Omental fat pad (tissue), 4 donors: ENCODE measurements around the gene EFNA4. TPM values are rescaled to one million over a fixed set of nuclear protein-coding genes. Genes with fewer than 3 reads are reported as not detected.

Experiments used
- ATAC-seq: fragments of 150-250 bp; one replicate; pipeline ENCODE4 v1.9.1; 2016; ENCODE audit warnings: mild to moderate bottlenecking, moderate library complexity; ENCODE audit not compliant: low FRiP score
- DNase-seq: peaks from one replicate; pipeline ENCODE4 v3.0.0-alpha.2; 2019; ENCODE audit warnings: low spot score
- total RNA-seq, 4 donors: library from RNA; depleted of rRNA; stranded (reverse); fragments of >200 nt; gene quantifications; one replicate each; pipeline ENCODE4 v1.1.0, GENCODE V29; 2016
- TF ChIP-seq, protein P1 (sequence below), 3 donors: fragments of 450-650 bp; IDR thresholded peaks; one replicate each; pipeline ENCODE4 v1.5.1; 2016 to 2017; ENCODE audit warnings: antibody characterized with exemption in 3 of 3, mild to moderate bottlenecking in 3 of 3, moderate library complexity in 2 of 3

Gene EFNA4
- total RNA-seq, 4 donors from 2014 or later = 1.7 to 5.0 (median 4.4) TPM

DNA sequence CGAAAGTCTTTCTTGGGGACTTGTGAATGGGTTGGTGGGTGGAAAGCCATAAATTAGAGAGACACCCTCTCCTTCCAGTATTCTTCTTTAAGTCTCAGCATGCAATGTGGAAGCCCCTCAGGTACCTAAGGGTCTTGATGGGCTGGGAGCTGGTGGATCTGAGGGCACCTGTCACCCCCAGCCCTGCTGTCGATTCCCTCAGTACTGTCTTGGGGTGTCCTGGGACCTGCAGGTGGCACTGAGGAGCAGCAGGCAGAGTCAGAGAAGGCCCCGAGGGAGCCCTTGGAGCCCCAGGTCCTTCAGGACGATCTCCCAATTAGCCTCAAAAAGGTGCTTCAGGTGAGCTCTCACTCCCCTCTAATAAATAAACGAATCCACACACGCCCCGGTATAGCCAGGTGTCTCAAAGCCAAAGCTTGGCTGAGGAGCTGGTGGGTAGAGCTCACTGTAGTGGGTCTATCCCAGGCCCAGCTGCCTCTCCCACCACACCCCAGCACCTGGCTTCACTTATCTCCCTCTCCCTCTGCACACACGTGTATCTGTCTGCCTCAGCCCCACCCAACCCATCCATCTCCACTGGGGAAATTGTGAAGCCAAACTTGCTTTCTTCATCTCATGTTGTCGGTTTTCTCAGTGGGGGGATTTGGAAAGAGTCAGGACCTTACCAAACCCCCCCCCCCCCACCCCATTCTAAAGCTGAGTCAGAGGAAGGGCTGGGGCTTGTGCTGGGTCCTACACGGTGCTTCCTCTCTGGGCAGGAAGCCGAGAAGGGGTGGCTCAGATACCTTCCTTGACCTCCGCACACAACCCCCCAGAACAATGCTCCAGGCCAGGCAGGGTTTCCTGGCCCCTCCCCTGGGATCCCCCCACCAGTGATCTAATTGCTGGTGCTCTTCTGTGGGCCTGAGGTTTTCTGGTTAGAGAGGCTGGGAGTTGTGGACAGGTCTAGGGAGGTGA lies 10.8 kb upstream of the EFNA4 start:
- ATAC-seq (no peak), DNase-seq (no peak)
- TF ChIP-seq, protein P1, sequence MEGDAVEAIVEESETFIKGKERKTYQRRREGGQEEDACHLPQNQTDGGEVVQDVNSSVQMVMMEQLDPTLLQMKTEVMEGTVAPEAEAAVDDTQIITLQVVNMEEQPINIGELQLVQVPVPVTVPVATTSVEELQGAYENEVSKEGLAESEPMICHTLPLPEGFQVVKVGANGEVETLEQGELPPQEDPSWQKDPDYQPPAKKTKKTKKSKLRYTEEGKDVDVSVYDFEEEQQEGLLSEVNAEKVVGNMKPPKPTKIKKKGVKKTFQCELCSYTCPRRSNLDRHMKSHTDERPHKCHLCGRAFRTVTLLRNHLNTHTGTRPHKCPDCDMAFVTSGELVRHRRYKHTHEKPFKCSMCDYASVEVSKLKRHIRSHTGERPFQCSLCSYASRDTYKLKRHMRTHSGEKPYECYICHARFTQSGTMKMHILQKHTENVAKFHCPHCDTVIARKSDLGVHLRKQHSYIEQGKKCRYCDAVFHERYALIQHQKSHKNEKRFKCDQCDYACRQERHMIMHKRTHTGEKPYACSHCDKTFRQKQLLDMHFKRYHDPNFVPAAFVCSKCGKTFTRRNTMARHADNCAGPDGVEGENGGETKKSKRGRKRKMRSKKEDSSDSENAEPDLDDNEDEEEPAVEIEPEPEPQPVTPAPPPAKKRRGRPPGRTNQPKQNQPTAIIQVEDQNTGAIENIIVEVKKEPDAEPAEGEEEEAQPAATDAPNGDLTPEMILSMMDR (IDR thresholded peaks at IDR 0.05) = no peak

DNA sequence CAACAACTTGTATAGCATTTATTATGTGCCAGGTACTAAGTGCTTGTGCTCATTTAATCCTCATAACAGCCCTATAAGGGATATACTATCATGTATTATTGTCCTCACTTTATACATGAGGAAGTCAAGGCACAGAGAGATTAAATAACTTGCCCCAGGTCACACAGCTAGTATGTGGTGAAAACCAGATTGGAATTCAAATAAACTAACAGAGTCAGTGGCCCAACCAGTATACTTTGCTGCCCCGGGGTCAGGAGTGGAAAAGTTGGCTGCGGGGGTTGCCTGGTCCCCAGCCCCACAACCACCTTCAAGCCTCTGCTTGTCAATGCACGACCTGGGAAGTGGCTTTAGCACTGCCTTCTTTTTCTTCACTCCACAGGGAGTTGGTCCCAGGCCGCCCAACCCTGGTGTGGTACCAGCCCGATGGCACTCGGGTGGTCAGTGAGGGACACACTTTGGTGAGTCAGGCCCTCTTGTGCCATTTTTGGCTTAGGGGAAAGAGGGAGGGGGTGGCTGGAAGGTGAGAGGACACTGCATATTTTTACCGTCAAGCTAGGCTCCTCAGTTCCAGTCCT lies 9.9 kb upstream of the EFNA4 start:
- DNase-seq (no peak), ATAC-seq (no peak)
- TF ChIP-seq, protein P1 (IDR thresholded peaks at IDR 0.05) = no peak

DNA sequence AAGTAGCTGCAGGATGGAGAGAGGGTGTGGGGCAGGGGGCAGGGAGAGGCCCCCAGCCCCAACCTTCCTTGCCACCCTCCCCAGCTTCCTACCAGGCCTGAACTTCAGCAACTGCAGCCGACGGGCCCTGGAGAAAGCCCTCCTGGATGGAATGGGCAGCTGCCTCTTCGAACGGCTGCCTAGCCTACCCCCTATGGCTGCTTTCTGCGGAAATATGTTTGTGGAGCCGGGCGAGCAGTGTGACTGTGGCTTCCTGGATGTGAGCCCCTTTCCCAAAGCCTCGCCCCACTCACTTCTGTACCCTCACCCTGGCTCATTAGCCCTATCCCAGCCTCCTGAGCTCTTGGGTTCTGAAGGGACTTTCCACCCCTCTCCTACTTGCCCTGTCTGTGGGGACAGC lies 6.4 kb upstream of the EFNA4 start:
- DNase-seq (no peak), ATAC-seq (no peak)
- TF ChIP-seq, protein P1 (IDR thresholded peaks at IDR 0.05) = no peak

DNA sequence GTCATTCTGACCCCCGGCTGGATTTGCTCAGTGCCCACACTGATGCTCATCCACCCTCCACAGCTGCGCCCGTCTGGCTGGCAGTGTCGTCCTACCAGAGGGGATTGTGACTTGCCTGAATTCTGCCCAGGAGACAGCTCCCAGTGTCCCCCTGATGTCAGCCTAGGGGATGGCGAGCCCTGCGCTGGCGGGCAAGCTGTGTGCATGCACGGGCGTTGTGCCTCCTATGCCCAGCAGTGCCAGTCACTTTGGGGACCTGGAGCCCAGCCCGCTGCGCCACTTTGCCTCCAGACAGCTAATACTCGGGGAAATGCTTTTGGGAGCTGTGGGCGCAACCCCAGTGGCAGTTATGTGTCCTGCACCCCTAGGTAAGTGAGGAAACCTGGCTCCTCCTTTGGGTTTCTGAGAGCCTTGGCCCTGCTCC lies 5.7 kb upstream of the EFNA4 start:
- no peak for ATAC-seq
- TF ChIP-seq, protein P1 (IDR thresholded peaks at IDR 0.05) = no peak

DNA sequence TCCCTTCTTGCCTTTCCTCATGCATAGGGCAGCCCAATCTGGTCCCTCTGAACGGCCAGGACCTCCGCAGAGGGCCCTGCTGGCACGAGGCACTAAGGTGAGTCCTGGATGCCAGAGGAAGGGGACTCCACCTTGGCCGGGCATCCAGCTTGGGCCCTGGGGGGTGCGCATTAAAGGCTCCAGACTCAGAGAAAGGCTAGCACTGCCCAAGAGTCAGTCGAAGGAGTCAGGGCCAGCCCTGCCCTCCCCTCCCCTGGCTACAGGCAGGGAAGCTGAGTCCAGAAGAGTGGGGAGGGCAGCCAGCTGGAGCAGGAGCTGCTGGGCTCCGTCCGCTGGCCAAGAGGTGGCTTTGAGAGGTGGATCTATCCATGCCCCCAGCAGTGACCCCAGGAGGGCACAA lies 2.8 kb upstream of the EFNA4 start:
- ATAC-seq (no peak), DNase-seq (no peak)
- TF ChIP-seq, protein P1 (IDR thresholded peaks at IDR 0.05) = no peak

More for the DNA sequence above, 5.7 kb upstream of the EFNA4 start:
- no peak for DNase-seq

DNA sequence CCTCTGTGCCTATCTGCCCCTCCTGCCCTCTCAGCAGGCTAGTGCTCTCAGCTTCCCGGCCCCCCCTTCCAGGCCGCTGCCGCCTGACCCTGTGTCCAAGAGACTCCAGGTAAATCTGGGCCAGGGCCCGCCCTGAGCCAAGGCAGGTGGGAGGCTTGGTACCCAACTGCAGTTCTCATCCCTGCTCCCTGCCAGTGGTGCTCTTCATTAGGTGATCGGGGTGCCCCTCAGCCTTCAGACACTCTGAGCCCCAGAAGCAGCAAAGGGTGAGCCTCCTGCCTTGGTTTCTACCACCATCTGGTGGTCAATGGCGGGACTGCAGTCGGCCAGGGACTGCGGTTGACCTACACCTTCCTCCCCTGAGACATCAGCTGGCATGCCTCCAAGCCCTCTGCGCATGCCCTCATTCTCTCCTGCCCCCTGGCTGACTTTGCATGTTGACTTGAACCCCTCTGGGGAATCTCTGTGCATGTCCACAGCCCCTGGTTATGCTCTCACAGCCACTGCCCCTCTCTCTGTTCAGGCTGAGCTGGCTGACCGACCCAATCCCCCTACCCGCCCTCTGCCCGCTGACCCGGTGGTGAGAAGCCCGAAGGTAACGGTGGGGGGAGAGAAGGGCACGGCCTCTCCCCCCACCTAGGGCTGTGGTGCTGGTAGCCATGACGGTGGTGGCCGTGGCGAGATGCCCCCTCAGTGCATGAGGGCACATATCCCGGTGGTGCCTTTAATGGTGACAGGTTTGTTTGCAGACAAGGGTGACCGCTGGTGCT lies 2.0 kb upstream of the EFNA4 start:
- peak; percentile 99 for DNase-seq
- peak; percentile 31 for ATAC-seq
- TF ChIP-seq, protein P1 (IDR thresholded peaks at IDR 0.05) = peak in 2 of 3 donors; percentile 90 to 95
